Lower lobe of right lung (tissue), 2 donors: ENCODE results near the gene TJAP1. TPM values are rescaled to one million over a fixed set of nuclear protein-coding genes. Genes with fewer than 3 reads are reported as not detected.

Source experiments
- ATAC-seq, 2 donors: fragments of 200-7000 bp; cut with Tn5 transposase; one replicate each; pipeline ENCODE4 v1.9.1; 2020 to 2022; ENCODE audit warnings: mild to moderate bottlenecking in 2 of 2, moderate library complexity in 2 of 2
- DNase-seq: peaks from one replicate; pipeline ENCODE4 v3.0.0-alpha.2; 2020
- H3K27ac ChIP-seq: fragments of 200-600 bp; one replicate; pipeline ENCODE4 v1.8.0; 2022
- H3K27me3 ChIP-seq: fragments of 200-600 bp; one replicate; pipeline ENCODE4 v1.8.0; 2022; ENCODE audit warnings: low read depth
- H3K36me3 ChIP-seq: fragments of 200-600 bp; one replicate; pipeline ENCODE4 v1.8.0; 2022; ENCODE audit warnings: mild to moderate bottlenecking
- H3K4me1 ChIP-seq: fragments of 200-600 bp; one replicate; pipeline ENCODE4 v1.8.0; 2022
- H3K4me3 ChIP-seq: fragments of 200-600 bp; one replicate; pipeline ENCODE4 v1.8.0; 2022; ENCODE audit warnings: mild to moderate bottlenecking
- H3K9me3 ChIP-seq: fragments of 200-600 bp; one replicate; pipeline ENCODE4 v1.8.0; 2022
- intact Hi-C: fragments of 100-400 bp; cut with DNase I; formaldehyde crosslinking; loops from one replicate; pipeline ENCODE4 v1.11.0; 2022
- microRNA-seq: library from miRNA; unstranded; fragments of <30 nt; microRNA quantifications from one replicate; pipeline ENCODE4 v1.2.0, GENCODE V29; 2020; ENCODE audit warnings: borderline number of aligned reads
- total RNA-seq: library from RNA; stranded (reverse); fragmentation: NEBNext Ultra II Directional; extraction: Animal tissue kit (Norgen Biotek cat#: 25700); gene quantifications from one replicate; pipeline ENCODE4 v1.2.1, GENCODE V29; 2021
- TF ChIP-seq, protein P1 (sequence below): fragments of 200-600 bp; IDR thresholded peaks from one replicate; pipeline ENCODE4 v1.8.0; 2022; ENCODE audit warnings: antibody characterized with exemption, mild to moderate bottlenecking
- donor health status: DM: no; HTN: yes; CAD: no; lungs with severe emphysema.

The TJAP1 gene
- total RNA-seq, 1 donor from 2014 or later: 34.3 TPM

DNA sequence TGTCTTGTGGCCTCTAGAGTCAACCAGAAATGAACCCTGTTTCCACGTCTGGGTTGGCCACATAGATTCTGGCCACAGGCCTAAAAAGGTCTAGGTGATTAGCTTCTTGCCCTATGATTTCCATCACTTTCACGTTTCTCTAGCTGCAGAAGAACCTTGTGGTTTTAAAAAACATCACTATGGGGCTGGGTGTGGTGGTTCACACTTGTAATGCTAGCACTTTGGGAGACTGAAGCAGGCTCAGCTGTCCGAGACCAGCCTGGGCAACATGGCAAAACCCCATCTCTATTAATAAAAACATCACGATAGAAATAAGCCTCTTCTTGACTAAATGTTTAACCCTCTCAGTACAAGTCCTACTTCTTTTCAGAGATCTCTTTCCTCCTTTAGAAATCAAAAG lies 67.1 kb downstream of the TJAP1 start:
- ATAC-seq: no peak
- Histone ChIP-seq H3K4me3 (no peak overlapping the region), H3K27ac (no peak overlapping the region), H3K4me1 (no peaks in the 10 kb centered on the region), H3K27me3 (no peaks in the 10 kb centered on the region), H3K36me3 (peaks cover 99% of the 10 kb centered on the region), H3K9me3 (no peaks in the 10 kb centered on the region)
- DNase-seq: no peak
- TF ChIP-seq, protein P1, sequence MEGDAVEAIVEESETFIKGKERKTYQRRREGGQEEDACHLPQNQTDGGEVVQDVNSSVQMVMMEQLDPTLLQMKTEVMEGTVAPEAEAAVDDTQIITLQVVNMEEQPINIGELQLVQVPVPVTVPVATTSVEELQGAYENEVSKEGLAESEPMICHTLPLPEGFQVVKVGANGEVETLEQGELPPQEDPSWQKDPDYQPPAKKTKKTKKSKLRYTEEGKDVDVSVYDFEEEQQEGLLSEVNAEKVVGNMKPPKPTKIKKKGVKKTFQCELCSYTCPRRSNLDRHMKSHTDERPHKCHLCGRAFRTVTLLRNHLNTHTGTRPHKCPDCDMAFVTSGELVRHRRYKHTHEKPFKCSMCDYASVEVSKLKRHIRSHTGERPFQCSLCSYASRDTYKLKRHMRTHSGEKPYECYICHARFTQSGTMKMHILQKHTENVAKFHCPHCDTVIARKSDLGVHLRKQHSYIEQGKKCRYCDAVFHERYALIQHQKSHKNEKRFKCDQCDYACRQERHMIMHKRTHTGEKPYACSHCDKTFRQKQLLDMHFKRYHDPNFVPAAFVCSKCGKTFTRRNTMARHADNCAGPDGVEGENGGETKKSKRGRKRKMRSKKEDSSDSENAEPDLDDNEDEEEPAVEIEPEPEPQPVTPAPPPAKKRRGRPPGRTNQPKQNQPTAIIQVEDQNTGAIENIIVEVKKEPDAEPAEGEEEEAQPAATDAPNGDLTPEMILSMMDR: no peak
- intact Hi-C loops: no loop called here

DNA sequence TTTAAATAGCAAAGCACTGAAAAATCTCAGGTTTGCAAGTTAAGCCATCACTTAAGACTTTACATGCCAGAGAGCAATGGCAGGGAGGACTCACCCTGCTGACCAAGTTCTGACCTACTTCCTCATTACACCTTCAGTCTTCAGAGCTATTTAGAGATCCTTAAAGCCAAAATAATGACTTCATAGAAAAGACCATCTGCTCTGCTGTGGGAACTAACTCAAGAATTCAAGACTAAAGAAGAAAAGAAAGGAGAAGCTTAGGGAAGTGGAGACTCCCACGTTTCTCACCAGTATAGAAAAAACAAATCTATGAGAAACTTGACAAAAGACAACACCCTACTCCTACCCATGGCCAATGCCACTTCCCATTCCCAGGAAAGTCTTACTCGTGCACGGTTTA lies 69.9 kb downstream of the TJAP1 start:
- Histone ChIP-seq H3K36me3 (peaks cover 100% of the 10 kb centered on the region), H3K9me3 (no peaks in the 10 kb centered on the region), H3K27ac (no peak overlapping the region), H3K27me3 (no peaks in the 10 kb centered on the region), H3K4me3 (no peak overlapping the region), H3K4me1 (no peaks in the 10 kb centered on the region)
- no peak for DNase-seq
- intact Hi-C loops: no loop called here
- TF ChIP-seq, protein P1: no peak
- no peak for ATAC-seq

Small RNAs within 50 kb of the gene (microRNA-seq; reads per million reads assigned to microRNA genes)
- 2.0 reads per million for gene MIR6780B

Other genes with a start within 250 kb of the TJAP1 start
- 24.0 TPM for gene DNPH1, start 248.1 kb upstream of the TJAP1 start, total RNA-seq
- 0.09 TPM for gene TTBK1, start 234.1 kb upstream of the TJAP1 start, total RNA-seq
- gene SLC22A7, start 179.3 kb upstream of the TJAP1 start, total RNA-seq: not detected
- gene CRIP3, start 168.7 kb upstream of the TJAP1 start, total RNA-seq: 0.95 TPM
- gene ZNF318, start 107.9 kb upstream of the TJAP1 start, total RNA-seq: 18.3 TPM
- 34.4 TPM for gene ABCC10, start 50.0 kb upstream of the TJAP1 start, total RNA-seq
- 0.53 TPM for gene DLK2, start 22.0 kb upstream of the TJAP1 start, total RNA-seq
- 1.6 TPM for gene LRRC73, start 32.8 kb downstream of the TJAP1 start, total RNA-seq
- gene YIPF3, start 39.4 kb downstream of the TJAP1 start, total RNA-seq: 103 TPM
- gene POLR1C, start 39.5 kb downstream of the TJAP1 start, total RNA-seq: 26.1 TPM
- gene XPO5, start 98.5 kb downstream of the TJAP1 start, total RNA-seq: 29.9 TPM
- gene POLH, start 98.6 kb downstream of the TJAP1 start, total RNA-seq: 19.6 TPM
- 90.9 TPM for gene GTPBP2, start 151.7 kb downstream of the TJAP1 start, total RNA-seq
- gene MAD2L1BP, start 158.3 kb downstream of the TJAP1 start, total RNA-seq: 19.2 TPM
- 2.6 TPM for gene RSPH9, start 167.5 kb downstream of the TJAP1 start, total RNA-seq
- 30.2 TPM for gene MRPS18A, start 210.2 kb downstream of the TJAP1 start, total RNA-seq